NOMO-1 (cell line): Measurements from ENCODE around the gene FBXW7.
"Not testable (repeated sequence)": the region's sequence is repeated elsewhere in the genome, so short reads cannot be mapped to it uniquely, and the experiment has no call there.

ENCODE experiments used
- DNase-seq, 2 experiments: peaks; one replicate each; lab custom pipeline; 2025; ENCODE audit not compliant: unreplicated experiment in 2 of 2; lab: John Stamatoyannopoulos, UW

FBXW7 gene

GRCh38 chr4:152550687-152551086 lies 14.8 kb upstream of the FBXW7 start:
- not testable (repeated sequence) for DNase-seq

DNA sequence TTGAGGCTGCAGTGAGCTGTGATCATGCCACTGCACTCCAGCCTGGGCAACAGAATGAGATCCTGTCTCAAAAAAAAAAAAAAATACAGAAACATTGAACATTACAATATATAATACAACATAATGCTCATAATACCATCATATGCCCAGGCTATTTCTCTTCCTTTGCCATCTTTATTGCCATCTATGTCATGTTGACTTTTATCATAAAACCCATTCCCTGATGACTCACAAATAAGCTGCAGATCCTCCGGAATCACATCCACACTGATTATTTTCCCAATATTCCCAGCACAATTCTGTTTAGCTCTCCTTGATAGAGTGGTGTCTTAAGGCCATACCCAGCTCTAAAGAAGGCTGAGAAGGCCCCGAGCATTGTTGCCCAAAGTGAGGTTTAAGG lies 9.2 kb upstream of the FBXW7 start:
- DNase-seq: no peak

DNA sequence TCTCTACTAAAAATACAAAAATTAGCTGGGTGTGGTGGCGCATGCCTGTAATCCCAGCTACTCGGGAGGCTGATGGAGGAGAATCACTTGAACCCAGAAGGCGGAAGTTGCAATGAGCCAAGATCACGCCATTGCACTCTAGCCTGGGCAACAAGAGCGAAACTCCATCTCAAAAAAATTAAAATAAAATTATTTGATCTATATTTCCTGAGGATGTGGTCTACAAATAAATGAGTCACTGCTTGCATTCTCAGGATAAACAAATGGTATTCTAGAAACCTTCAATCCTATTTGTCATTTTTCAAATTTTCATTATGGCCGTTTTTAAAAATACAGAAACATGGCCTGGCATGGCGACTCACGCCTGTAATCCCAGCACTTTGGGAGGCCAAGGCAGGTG lies 8.6 kb upstream of the FBXW7 start:
- not testable (repeated sequence) for DNase-seq

DNA sequence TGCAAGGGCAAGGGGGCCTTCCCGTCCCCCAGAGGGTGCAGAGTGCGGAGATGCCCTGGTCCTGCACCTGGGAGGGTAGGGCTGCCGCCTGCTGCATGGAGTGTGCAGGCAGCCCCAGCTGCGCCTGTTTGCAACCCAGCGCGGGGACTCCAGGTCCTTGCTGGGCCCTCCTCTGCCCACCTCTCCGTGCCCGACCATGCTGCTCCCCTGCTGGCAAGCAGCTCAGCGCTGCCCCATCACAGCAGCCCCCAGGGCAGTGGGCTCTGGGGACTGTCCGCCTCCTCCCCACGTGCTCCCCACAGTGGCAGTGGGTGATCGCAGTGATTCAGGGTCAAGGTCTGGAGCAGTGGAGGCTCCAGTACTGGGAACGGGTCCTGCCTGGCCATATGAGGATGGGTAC lies 5.0 kb upstream of the FBXW7 start:
- DNase-seq: no peak

GRCh38 chr4:152540293-152540674 lies 4.4 kb upstream of the FBXW7 start:
- no peak for DNase-seq

- no peak for DNase-seq
Observed at GRCh38 chr4:152539556-152540292, 3.8 kb upstream of the FBXW7 start.

GRCh38 chr4:152537881-152538280 lies 2.0 kb upstream of the FBXW7 start:
- DNase-seq: no peak

DNA sequence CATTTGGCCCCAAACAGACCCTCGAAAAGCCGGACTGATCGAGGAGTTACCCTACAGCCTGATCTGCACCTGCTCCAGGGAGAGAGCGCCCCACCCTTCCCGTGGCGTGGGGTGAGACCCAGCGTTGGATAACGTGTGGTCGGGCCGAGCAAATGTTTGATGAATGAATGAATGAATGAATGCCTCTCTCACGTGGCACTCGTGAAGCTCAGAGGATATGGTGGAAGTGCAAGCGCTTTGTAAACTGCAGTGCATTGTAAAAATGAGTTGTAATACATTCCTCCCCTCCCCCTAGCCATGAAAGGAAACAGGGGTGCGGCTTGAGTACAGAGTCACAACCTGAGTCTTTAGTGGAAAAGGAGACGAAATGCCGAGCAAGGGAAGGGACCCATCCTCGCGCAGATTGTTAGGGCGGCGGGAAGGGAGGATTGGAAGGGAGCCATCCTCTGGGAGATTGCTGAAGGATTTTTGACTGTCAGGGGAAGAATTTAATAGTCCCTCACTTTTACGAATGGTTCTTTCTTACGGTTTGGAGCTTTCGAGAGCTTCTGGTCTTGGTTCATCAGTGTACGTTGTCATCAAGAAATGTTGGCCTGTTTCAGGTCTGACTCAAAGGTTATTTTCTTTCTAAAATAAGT lies 772 bp upstream of the FBXW7 start:
- DNase-seq: peak in 1 of 2 experiments; percentile 60

- DNase-seq: no peak
Observed at GRCh38 chr4:152535360-152535902, 461 bp downstream of the FBXW7 start.

- DNase-seq: peak; percentile 62 to 64
Observed at GRCh38 chr4:152534541-152535359, 1.1 kb downstream of the FBXW7 start.

DNA sequence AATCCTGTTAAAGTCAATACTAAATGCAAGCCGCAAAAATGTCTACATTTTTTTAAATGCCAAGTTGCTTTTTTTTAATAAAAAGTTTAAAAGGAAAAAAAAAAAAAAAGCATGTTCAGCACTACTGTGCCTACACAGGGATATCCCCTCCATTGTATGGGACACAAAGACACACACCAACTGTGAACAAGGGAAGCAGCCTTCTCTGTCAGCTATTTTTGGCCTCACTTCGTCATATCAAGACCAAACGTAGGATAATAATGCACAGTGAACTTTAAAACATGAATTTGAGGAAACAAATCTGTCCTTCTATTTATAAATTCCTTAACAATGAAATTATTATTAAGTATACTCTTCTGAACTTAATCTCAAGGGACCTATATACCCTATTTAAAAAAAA lies 4.4 kb downstream of the FBXW7 start:
- no peak for DNase-seq

DNA sequence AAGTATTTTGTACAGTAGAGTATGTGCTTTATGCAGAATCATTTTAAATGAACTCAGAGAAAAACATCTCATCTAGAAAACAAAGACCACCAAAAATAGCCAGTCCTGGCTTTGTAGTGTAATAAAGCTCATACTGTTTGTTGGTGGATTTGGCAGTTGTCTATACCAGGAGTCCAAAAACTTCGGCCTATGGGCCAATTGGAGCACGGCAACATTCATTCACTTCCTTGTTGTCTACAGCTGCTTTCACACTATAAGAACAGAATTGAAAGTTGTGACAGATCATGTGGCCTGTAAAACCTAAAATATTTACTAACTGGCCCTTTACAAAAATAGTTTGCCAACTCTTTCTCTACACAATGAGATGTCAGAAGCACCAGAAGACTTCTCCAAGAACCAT lies 5.3 kb downstream of the FBXW7 start:
- DNase-seq: no peak

GRCh38 chr4:152529880-152530279 lies 6.0 kb downstream of the FBXW7 start:
- no peak for DNase-seq

DNA sequence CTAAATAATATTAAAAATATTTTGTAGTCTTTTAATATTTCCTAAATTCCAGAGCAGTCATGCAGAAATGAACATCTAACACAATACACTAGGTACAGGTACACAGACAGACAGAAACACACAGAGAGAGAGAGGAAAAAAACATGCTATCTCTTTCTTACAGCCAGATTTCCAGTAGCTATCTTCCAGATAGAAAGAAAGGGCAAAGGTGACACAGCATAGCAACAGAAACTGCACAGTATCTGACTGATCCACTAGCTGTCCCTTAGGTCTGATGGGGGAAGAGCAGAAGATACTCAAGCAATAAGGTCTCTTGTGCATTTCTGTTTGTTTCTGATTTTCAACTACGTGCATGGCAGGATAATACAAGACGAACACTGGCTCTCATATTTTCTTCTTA lies 7.8 kb downstream of the FBXW7 start:
- no peak for DNase-seq

DNA sequence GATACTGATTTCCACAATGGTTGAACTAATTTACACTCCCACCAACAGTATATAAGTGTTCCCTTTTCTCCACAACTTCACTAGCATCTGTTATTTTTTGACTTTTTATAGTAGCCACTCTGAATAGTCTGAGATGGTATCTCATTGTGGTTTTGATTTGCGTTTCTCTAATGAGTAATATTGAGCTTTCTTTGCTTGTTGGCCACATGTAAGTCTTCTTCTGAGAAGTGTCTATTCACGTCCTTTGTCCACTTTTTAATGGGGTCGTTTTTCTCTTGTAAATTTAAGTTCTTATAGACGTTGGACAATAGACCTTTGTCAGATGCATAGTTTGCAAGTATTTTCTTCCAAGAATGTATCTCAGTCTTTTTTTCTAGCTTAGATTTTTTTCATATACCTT lies 10.0 kb downstream of the FBXW7 start:
- no peak for DNase-seq

DNA sequence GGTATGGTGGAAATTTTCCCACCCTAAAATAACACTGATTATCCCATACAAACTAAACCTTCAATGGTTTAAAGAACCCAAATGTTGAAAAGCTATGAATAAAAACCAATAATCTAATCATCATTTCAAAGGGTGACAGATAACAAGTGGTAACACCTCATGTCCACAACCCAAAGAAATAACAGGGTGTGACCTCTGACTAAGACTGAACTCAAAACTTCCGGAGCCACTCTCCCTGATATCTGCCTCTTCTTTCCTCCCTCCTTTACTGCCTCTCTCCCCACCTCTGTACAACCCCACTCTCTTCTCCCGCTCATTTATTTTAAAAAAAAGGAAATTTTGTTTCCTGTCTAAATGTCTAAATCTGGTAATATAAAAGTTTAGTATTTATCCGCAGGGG lies 11.5 kb downstream of the FBXW7 start:
- DNase-seq: no peak

GRCh38 chr4:152523731-152524130 lies 12.2 kb downstream of the FBXW7 start:
- DNase-seq: no peak

GRCh38 chr4:152522754-152523153 lies 13.1 kb downstream of the FBXW7 start:
- no peak for DNase-seq

DNA sequence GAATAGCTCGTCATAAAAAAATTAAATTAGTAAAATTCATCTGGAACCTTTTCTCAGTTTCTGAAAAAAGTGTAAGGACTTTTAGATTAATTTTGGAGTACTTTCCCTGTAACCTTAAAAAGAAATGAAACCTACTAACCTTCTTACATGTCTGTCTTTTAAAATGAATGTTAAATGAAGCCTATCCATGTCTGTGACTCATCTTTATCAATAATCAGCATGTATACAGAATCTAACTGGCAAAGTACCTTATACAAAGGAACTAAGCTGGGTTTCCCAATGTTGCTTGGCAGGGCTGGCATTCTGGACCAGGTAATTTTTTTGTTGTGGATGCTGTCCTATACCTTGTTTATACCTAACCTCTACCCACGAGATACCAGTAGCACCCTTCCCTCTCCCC lies 13.6 kb downstream of the FBXW7 start:
- no peak for DNase-seq

DNA sequence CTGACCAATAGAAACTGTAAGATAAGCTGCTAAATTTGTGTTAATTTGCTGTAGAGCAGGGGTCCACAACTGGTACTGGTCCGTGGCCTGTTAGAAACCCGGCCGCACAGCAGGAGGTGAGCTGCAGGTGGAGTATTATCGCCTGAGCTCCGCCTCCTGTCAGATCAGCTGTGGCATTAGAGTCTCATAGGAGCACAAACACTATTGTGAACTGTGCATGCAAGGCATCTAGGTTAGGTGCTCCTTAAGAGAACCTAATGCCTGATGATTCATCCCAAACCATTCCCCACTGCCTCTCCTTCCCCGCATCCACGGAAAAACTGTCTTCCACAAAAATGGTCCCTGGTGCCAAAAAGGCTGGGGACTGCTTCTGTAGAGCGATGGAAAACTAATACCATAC lies 19.7 kb downstream of the FBXW7 start:
- DNase-seq: no peak

GRCh38 chr4:152515678-152516077 lies 20.2 kb downstream of the FBXW7 start:
- no peak for DNase-seq
